ENCODE results near the gene EPHX1. TPM values are rescaled to one million over a fixed set of nuclear protein-coding genes. Genes with fewer than 3 reads are reported as not detected.

EPHX1 gene
- total and polyA plus RNA-seq, 4 donors: 31.7 to 115 (median 98.5) TPM

DNA sequence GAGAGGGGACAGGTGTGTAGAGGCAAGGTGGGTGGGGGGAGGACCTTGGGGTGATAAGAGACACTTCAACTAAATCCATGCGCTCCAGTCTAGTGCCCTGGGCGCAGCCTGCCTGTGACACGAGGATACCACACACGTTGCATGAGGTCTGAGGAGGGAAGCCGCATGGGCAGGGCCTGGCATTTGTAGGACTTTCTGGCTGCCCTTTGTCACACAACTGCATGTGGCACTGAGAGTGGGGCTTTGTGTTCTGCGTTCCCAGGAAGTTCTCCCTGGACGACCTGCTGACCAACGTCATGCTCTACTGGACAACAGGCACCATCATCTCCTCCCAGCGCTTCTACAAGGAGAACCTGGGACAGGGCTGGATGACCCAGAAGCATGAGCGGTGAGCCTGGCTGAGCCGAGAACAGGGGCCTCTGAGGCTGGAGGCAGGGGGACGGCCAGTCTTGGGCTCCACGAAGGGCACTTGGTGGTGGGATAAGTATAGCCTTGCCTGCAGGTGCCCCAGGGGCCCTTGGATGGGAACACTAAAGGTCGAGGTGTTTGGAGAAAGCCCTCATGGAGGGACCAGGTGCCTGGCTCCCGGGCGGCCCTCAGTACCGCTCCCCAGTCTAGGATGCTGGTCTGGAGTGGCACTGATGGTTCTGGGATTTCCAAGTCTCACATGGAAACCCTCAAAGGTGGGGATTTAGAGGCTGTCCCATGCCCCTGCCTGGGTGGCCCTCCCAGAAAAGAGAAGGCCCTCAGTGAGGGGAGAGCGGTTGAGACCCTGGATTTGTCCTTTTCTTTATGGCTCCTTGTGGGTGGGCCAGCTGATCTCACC is 34.5 kb downstream of the EPHX1 start:
- no peaks in the 10 kb centered on the region for H3K9me3 ChIP-seq (ENCODE audit: control insufficient read depth in 4 of 4, insufficient read depth in 3 of 4, low read length in 3 of 4)
- TF ChIP-seq, protein P1, sequence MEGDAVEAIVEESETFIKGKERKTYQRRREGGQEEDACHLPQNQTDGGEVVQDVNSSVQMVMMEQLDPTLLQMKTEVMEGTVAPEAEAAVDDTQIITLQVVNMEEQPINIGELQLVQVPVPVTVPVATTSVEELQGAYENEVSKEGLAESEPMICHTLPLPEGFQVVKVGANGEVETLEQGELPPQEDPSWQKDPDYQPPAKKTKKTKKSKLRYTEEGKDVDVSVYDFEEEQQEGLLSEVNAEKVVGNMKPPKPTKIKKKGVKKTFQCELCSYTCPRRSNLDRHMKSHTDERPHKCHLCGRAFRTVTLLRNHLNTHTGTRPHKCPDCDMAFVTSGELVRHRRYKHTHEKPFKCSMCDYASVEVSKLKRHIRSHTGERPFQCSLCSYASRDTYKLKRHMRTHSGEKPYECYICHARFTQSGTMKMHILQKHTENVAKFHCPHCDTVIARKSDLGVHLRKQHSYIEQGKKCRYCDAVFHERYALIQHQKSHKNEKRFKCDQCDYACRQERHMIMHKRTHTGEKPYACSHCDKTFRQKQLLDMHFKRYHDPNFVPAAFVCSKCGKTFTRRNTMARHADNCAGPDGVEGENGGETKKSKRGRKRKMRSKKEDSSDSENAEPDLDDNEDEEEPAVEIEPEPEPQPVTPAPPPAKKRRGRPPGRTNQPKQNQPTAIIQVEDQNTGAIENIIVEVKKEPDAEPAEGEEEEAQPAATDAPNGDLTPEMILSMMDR (IDR thresholded peaks at IDR 0.05; ENCODE audit: control extremely low read depth, extremely low read depth): no peak
- H3K9ac ChIP-seq (ENCODE audit: insufficient read depth in 1 of 2, low read length in 2 of 2): no peak overlapping the region
- peak overlapping the region in 1 of 2 donors; percentile 5 for H3K27ac ChIP-seq (ENCODE audit: low read depth in 1 of 2, low read length in 1 of 2)
- no peak for DNase-seq
- peaks cover 0 to 35% (median 4%) of the 10 kb centered on the region in 5 donors for H3K4me1 ChIP-seq (ENCODE audit: control insufficient read depth in 5 of 5, insufficient read depth in 5 of 5, low read length in 5 of 5)
- H3K4me3 ChIP-seq: no peak overlapping the region
- ATAC-seq (ENCODE audit: insufficient read depth, low FRiP score): no peak
- 88 to 92% methylated on average over 18 of the region's 18 CpGs for WGBS, 2 donors
- H3K27me3 ChIP-seq (ENCODE audit: control insufficient read depth in 3 of 3, insufficient read depth in 3 of 3, low read length in 2 of 3): no peaks in the 10 kb centered on the region
- H3K36me3 ChIP-seq (ENCODE audit: control insufficient read depth in 4 of 4, insufficient read depth in 4 of 4, low read length in 4 of 4): peaks cover 0 to 62% (median 55%) of the 10 kb centered on the region in 4 donors

DNA sequence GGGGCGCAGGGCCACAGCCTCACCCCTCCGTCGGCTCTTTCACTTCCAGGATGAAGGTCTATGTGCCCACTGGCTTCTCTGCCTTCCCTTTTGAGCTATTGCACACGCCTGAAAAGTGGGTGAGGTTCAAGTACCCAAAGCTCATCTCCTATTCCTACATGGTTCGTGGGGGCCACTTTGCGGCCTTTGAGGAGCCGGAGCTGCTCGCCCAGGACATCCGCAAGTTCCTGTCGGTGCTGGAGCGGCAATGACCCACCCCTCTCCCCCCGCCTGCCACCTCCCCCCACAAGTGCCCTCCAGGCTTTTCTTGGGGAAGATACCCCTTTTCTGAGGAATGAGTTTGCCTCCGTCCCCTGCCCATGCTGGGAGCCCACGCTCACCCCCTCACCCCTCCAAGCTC is 35.2 kb downstream of the EPHX1 start:
- no peaks in the 10 kb centered on the region for H3K27me3 ChIP-seq (ENCODE audit: control insufficient read depth in 3 of 3, insufficient read depth in 3 of 3, low read length in 2 of 3)
- no peak for DNase-seq
- no peak overlapping the region for H3K9ac ChIP-seq (ENCODE audit: insufficient read depth in 1 of 2, low read length in 2 of 2)
- no peak overlapping the region for H3K4me3 ChIP-seq
- WGBS, 2 donors: 90 to 91% methylated on average over 14 of the region's 14 CpGs
- H3K27ac ChIP-seq (ENCODE audit: low read depth in 1 of 2, low read length in 1 of 2): no peak overlapping the region
- H3K36me3 ChIP-seq (ENCODE audit: control insufficient read depth in 4 of 4, insufficient read depth in 4 of 4, low read length in 4 of 4): peaks cover 0 to 61% (median 51%) of the 10 kb centered on the region in 4 donors
- ATAC-seq (ENCODE audit: insufficient read depth, low FRiP score): no peak
- TF ChIP-seq, protein P1 (IDR thresholded peaks at IDR 0.05; ENCODE audit: control extremely low read depth, extremely low read depth): no peak
- H3K9me3 ChIP-seq (ENCODE audit: control insufficient read depth in 4 of 4, insufficient read depth in 3 of 4, low read length in 3 of 4): no peaks in the 10 kb centered on the region
- peaks cover 0 to 42% (median 4%) of the 10 kb centered on the region in 5 donors for H3K4me1 ChIP-seq (ENCODE audit: control insufficient read depth in 5 of 5, insufficient read depth in 5 of 5, low read length in 5 of 5)

DNA sequence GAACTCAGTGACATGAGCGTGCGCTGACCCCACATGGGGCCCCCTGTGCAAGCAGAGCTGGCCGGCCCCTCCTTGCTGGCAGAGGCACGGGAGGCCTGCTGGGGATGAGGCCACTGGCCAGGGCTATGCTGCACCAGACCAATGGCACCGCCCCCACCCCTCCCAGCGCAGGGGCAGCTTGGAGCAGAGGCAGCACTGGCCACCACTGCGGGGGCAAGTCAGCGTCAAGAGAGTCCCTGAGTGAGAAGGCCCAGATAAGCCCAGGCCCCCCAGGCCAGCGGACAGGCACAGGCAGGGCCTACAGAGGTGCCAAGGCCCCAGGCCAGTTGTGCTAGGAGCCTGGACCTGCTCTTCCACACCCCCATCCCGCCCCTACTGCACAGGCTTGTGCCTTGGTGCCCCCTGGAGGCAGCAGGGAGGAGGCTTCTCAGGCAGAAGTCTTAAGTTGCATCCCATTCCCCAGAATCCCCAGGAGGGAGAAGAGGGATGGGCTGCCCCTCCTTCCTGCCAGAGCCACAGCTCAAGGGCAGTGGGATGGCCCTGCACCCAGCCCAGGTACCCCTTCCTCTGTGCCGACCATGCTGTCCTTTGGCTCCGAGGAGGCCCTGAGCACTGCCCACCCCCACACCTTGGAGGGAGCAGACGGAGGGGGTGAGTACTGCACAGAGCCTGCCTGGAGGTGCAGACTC is 35.8 kb downstream of the EPHX1 start:
- Histone ChIP-seq H3K9ac (ENCODE audit: insufficient read depth in 1 of 2, low read length in 2 of 2) (no peak overlapping the region), H3K4me3 (no peak overlapping the region), H3K36me3 (ENCODE audit: control insufficient read depth in 4 of 4, insufficient read depth in 4 of 4, low read length in 4 of 4) (peaks cover 0 to 61% (median 48%) of the 10 kb centered on the region in 4 donors), H3K27me3 (ENCODE audit: control insufficient read depth in 3 of 3, insufficient read depth in 3 of 3, low read length in 2 of 3) (no peaks in the 10 kb centered on the region), H3K4me1 (ENCODE audit: control insufficient read depth in 5 of 5, insufficient read depth in 5 of 5, low read length in 5 of 5) (peaks cover 0 to 47% (median 4%) of the 10 kb centered on the region in 5 donors), H3K27ac (ENCODE audit: low read depth in 1 of 2, low read length in 1 of 2) (no peak overlapping the region), H3K9me3 (ENCODE audit: control insufficient read depth in 4 of 4, insufficient read depth in 3 of 4, low read length in 3 of 4) (no peaks in the 10 kb centered on the region)
- DNase-seq (peak; percentile 82 to 90 (median 85)), ATAC-seq (ENCODE audit: insufficient read depth, low FRiP score) (peak; percentile 74)
- TF ChIP-seq, protein P1 (IDR thresholded peaks at IDR 0.05; ENCODE audit: control extremely low read depth, extremely low read depth): peak; percentile 18
- 73 to 85% methylated on average over 10 to 13 of the region's 13 CpGs for WGBS, 2 donors

Measured in lung (tissue), 12 donors.